ENCODE data around the gene TENM4.
"Not testable (repeated sequence)": the region's sequence is repeated elsewhere in the genome, so short reads cannot be mapped to it uniquely, and the experiment has no call there.

Gene TENM4

GRCh38 chr11:78827291-78827690 lies 613.5 kb downstream of the TENM4 start:
- DNase-seq: not testable (repeated sequence)

- no peak for DNase-seq
These were observed 615.2 kb downstream of the TENM4 start for GRCh38 chr11:78825591-78826020.

GRCh38 chr11:78823588-78823987 lies 617.2 kb downstream of the TENM4 start:
- no peak for DNase-seq

- DNase-seq: no peak
These were observed 617.9 kb downstream of the TENM4 start for GRCh38 chr11:78822931-78823423.

GRCh38 chr11:78821371-78822306 lies 619.2 kb downstream of the TENM4 start:
- no peak for DNase-seq

GRCh38 chr11:78820741-78821140 lies 620.1 kb downstream of the TENM4 start:
- DNase-seq: no peak

GRCh38 chr11:78818201-78818600 lies 622.6 kb downstream of the TENM4 start:
- no peak for DNase-seq

GRCh38 chr11:78815831-78816230 lies 625.0 kb downstream of the TENM4 start:
- no peak for DNase-seq

GRCh38 chr11:78812513-78813293 lies 628.1 kb downstream of the TENM4 start:
- DNase-seq: no peak

GRCh38 chr11:78810559-78811009 lies 630.2 kb downstream of the TENM4 start:
- DNase-seq: no peak

- no peak for DNase-seq
These were observed 630.8 kb downstream of the TENM4 start for GRCh38 chr11:78809931-78810541.

- no peak for DNase-seq
These were observed 631.9 kb downstream of the TENM4 start for GRCh38 chr11:78808923-78809322.

- DNase-seq: no peak
These were observed 633.5 kb downstream of the TENM4 start for GRCh38 chr11:78807351-78807750.

- DNase-seq: no peak
These were observed 634.4 kb downstream of the TENM4 start for GRCh38 chr11:78806214-78807004.

GRCh38 chr11:78804991-78805390 lies 635.8 kb downstream of the TENM4 start:
- no peak for DNase-seq

- no peak for DNase-seq
These were observed 636.8 kb downstream of the TENM4 start for GRCh38 chr11:78803995-78804394.

GRCh38 chr11:78802058-78802761 lies 638.6 kb downstream of the TENM4 start:
- DNase-seq: no peak

- DNase-seq: no peak
These were observed 639.5 kb downstream of the TENM4 start for GRCh38 chr11:78801161-78801884.

- no peak for DNase-seq
These were observed 640.1 kb downstream of the TENM4 start for GRCh38 chr11:78800756-78801155.

- no peak for DNase-seq
These were observed 640.6 kb downstream of the TENM4 start for GRCh38 chr11:78800096-78800690.

Data from T-helper 1 cell (primary cell).